Small intestine (tissue), 7 donors: ENCODE measurements around the gene STXBP5L. TPM values are rescaled to one million over a fixed set of nuclear protein-coding genes. Genes with fewer than 3 reads are reported as not detected.
"Not testable (repeated sequence)": the region's sequence is repeated elsewhere in the genome, so short reads cannot be mapped to it uniquely, and the experiment has no call there.

Source experiments
- DNase-seq, 2 donors: peaks; one replicate each; pipeline versions ENCODE4 v3.0.0 to v3.0.0-alpha.2; 2013
- FAIRE-seq: peaks from 2 replicates; lab custom pipeline; 2012; peaks lifted over from hg19 to GRCh38; lab: Jason Lieb, UNC
- H3K27ac ChIP-seq, 3 donors: one replicate each; pipeline ENCODE4 v1.5.1; 2013; ENCODE audit warnings: low read length in 2 of 3, mild to moderate bottlenecking in 2 of 3, control low read depth in 1 of 3, inconsistent platforms in 1 of 3, low read depth in 1 of 3, moderate library complexity in 1 of 3
- H3K27me3 ChIP-seq, 3 donors: one replicate each; pipeline ENCODE4 v1.6.1; 2013; ENCODE audit warnings: low read length in 3 of 3, inconsistent platforms in 1 of 3; ENCODE audit not compliant: control insufficient read depth in 3 of 3, insufficient read depth in 3 of 3
- H3K36me3 ChIP-seq, 3 donors: one replicate each; pipeline ENCODE4 v1.6.1; 2013; ENCODE audit warnings: low read length in 3 of 3, inconsistent platforms in 1 of 3, low read depth in 1 of 3, mild to moderate bottlenecking in 1 of 3, moderate library complexity in 1 of 3; ENCODE audit not compliant: control insufficient read depth in 3 of 3, insufficient read depth in 2 of 3
- H3K4me1 ChIP-seq, 3 donors: one replicate each; pipeline ENCODE4 v1.6.1; 2013; ENCODE audit warnings: low read length in 2 of 3, inconsistent platforms in 1 of 3, low read depth in 1 of 3, mild to moderate bottlenecking in 1 of 3, moderate library complexity in 1 of 3; ENCODE audit not compliant: control insufficient read depth in 3 of 3, insufficient read depth in 2 of 3
- H3K4me3 ChIP-seq, 3 donors: one replicate each; pipeline ENCODE4 v1.5.1; 2013; ENCODE audit warnings: low read length in 3 of 3, control low read depth in 1 of 3, inconsistent platforms in 1 of 3, low read depth in 1 of 3, mild to moderate bottlenecking in 1 of 3, moderate library complexity in 1 of 3
- H3K9me3 ChIP-seq, 2 donors: one replicate each; pipeline ENCODE4 v1.6.1; 2013; ENCODE audit warnings: low read depth in 1 of 2, low read length in 1 of 2; ENCODE audit not compliant: control insufficient read depth in 2 of 2, insufficient read depth in 1 of 2
- WGBS, 3 donors: extraction: QIAGEN DNeasy Blood & Tissue Kit; methylation state at CpG; one replicate each; pipeline ENCODE4 v1.1.7; 2013; 5-methylcytosine and 5-hydroxymethylcytosine counted together
- polyA plus RNA-seq, 4 donors: library from polyadenylated mRNA; stranded (reverse) in 3 of 4; unstranded in 1 of 4; fragments of 200-250 nt in 3 of 4; fragments of 120-200 nt in 1 of 4; gene quantifications; one replicate each; pipeline versions ENCODE4 v1.2.1 to v1.2.3, GENCODE V29; 2013
- donor health status: healthy with polysubstance abuse.
- donor health status: control.
- donor health status: control.
- donor health status: Bipolar disorder and iron deficiency.
- donor health status: healthy.

Gene STXBP5L
- polyA plus RNA-seq, 4 donors, result 0.18 to 0.74 TPM; not detected in 2

- H3K27me3 ChIP-seq, H3K36me3 ChIP-seq, H3K4me3 ChIP-seq, H3K27ac ChIP-seq, H3K4me1 ChIP-seq, H3K9me3 ChIP-seq, FAIRE-seq, DNase-seq: not testable (repeated sequence)
- WGBS, 3 donors, result 54% methylated on average over 1 of the region's 1 CpG; no CpG with 5 or more reads in 2 of the 3 donors
These were observed 488.0 kb downstream of the STXBP5L start for GRCh38 chr3:121395967-121396366.

DNA sequence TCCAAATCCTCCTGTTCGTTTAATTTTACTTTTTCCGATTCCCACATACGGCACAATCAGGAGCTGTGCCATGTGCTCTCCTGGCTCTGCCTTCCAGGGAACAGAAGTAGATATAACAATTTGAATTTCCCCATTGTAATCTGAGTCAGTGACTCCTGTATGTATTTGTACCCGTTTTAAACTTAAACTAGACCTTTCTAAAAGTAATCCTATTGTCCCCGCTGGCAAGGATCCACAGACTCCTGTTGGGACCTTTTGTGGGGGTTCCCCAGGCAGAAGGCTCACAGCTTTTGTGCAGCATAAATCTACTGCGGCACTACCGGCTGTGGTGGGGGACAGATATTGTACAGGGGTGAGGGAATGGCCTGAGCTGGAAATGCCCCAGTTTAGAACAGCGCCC is 490.0 kb downstream of the STXBP5L start:
- H3K9me3 ChIP-seq, H3K36me3 ChIP-seq, H3K4me3 ChIP-seq, FAIRE-seq, H3K27ac ChIP-seq, H3K4me1 ChIP-seq, H3K27me3 ChIP-seq, DNase-seq: not testable (repeated sequence)
- 87 to 90% (median 88%) methylated on average over 8 of the region's 8 CpGs for WGBS, 3 donors

- FAIRE-seq (no peak), DNase-seq (no peak)
- Histone ChIP-seq H3K4me1 (no peaks in the 10 kb centered on the region), H3K27ac (no peak overlapping the region), H3K27me3 (no peaks in the 10 kb centered on the region), H3K9me3 (no peaks in the 10 kb centered on the region), H3K36me3 (no peaks in the 10 kb centered on the region), H3K4me3 (no peak overlapping the region)
These were observed 491.8 kb downstream of the STXBP5L start for GRCh38 chr3:121399820-121400219.

DNA sequence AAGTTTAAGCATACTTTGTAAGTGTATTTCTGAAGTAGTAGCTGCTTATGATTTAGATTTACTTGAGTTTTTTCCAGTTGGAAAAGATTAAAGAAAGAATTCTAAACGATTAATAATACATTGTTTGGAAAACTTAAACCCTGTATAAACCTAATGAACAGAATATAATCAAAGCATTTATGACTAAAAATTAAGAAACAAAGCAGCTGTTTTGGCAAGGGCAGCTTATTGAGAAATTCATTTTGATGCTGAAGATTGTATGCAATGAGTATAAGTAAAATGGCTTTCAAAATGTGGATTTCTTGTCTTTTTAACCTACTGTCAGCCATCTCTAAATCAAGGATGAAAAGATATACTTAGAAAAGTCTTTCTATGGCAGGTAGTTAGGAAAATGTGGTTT is 497.6 kb downstream of the STXBP5L start:
- H3K36me3 ChIP-seq, result no peaks in the 10 kb centered on the region
- H3K9me3 ChIP-seq, result no peaks in the 10 kb centered on the region
- H3K27me3 ChIP-seq, result no peaks in the 10 kb centered on the region
- no peaks in the 10 kb centered on the region for H3K4me1 ChIP-seq
- H3K4me3 ChIP-seq, result no peak overlapping the region
- H3K27ac ChIP-seq, result no peak overlapping the region
- FAIRE-seq, result no peak
- 61 to 88% (median 83%) methylated on average over 1 of the region's 1 CpG for WGBS, 3 donors
- no peak for DNase-seq

DNA sequence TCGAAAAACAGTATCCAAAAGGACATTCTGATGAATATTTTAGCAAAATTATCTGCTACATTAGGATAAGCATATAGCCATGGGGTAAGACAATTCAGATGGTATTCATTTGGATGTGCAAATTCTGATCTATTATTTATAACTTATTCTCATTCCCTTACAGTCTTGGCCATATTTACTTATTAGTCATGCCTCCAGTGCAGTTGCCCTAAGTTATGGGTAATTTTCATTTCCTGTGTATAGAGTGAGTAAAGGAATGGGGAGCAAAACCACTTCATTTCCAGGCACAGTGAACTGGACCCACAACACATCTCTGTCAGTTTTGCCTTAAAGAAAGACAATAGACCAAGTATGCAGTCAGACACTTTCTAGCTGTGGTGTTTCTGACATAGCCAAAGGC is 503.5 kb downstream of the STXBP5L start:
- no peaks in the 10 kb centered on the region for H3K27me3 ChIP-seq
- 83 to 86% (median 84%) methylated on average over 1 of the region's 1 CpG for WGBS, 3 donors
- no peak for FAIRE-seq
- H3K4me3 ChIP-seq, result no peak overlapping the region
- DNase-seq, result no peak
- H3K36me3 ChIP-seq, result no peaks in the 10 kb centered on the region
- no peaks in the 10 kb centered on the region for H3K4me1 ChIP-seq
- H3K9me3 ChIP-seq, result no peaks in the 10 kb centered on the region
- no peak overlapping the region for H3K27ac ChIP-seq

DNA sequence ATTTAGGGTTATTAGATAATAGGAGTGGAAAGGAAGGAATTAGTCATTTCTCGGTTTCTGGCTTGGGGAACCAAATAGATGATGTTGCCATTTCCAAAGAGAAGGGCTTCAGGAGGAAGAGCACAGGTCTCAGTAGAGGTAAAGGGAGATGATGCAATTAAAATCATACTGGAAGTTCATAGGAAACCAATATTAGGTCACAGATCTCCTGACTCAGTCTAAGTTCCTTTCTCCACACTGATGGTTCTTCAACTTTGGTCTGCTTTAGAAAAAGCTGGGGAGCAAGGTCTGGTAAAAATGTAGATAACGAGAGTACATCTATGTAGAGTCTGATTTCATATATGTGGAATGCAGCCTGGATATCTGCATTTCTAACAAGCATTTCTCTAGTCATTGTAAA is 506.9 kb downstream of the STXBP5L start:
- DNase-seq, result no peak

DNA sequence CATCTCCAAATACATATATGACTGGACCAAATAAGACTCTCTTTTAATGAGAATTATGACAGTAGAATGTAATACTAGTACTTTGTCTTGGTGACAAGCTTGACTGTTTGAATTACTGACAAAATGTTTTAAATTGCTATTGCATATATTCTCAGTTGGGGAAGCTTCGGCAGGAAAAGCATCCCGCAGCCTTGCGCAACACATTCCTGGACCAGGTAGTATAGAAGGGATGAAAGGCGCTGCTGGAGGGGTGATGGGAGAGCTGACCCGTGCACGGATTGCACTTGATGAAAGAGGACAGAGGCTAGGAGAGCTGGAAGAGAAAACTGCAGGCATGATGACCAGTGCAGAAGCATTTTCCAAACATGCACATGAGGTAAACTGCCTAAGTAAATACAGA is 510.2 kb downstream of the STXBP5L start:
- no peaks in the 10 kb centered on the region for H3K27me3 ChIP-seq
- no peaks in the 10 kb centered on the region for H3K36me3 ChIP-seq
- no peaks in the 10 kb centered on the region for H3K9me3 ChIP-seq
- FAIRE-seq (no peak), DNase-seq (no peak)
- H3K4me3 ChIP-seq, result no peak overlapping the region
- WGBS, 3 donors, result 92 to 94% (median 93%) methylated on average over 6 of the region's 6 CpGs
- H3K4me1 ChIP-seq, result no peaks in the 10 kb centered on the region
- H3K27ac ChIP-seq, result no peak overlapping the region

More for the DNA sequence above, 506.9 kb downstream of the STXBP5L start:
- Histone ChIP-seq H3K27me3 (no peaks in the 10 kb centered on the region), H3K9me3 (no peaks in the 10 kb centered on the region), H3K4me3 (no peak overlapping the region), H3K4me1 (no peaks in the 10 kb centered on the region), H3K27ac (no peak overlapping the region), H3K36me3 (no peaks in the 10 kb centered on the region)
- no peak for FAIRE-seq
- WGBS, 3 donors, result 73 to 81% (median 77%) methylated on average over 2 of the region's 2 CpGs

DNA sequence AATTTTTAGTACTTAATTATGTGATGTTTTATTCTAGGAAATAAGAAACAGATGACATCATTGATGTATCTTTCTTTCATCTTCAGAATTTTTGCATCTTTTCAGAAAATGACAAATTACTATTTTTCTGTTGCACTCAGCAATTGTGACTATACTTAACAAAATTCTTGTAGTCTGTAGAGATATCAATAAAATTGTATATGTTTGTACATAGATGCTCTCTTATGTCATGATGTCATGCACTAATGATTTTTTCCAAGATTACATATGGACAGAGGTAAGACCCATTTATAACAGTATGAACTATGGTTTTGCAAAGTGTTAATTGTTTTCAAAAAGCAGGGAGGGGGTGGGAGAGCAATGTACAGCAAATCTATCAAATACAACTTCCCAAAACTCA is 516.5 kb downstream of the STXBP5L start:
- Histone ChIP-seq H3K4me1 (no peaks in the 10 kb centered on the region), H3K4me3 (no peak overlapping the region), H3K36me3 (no peaks in the 10 kb centered on the region), H3K9me3 (no peaks in the 10 kb centered on the region), H3K27ac (no peak overlapping the region), H3K27me3 (no peaks in the 10 kb centered on the region)
- DNase-seq, result no peak
- FAIRE-seq, result no peak

DNA sequence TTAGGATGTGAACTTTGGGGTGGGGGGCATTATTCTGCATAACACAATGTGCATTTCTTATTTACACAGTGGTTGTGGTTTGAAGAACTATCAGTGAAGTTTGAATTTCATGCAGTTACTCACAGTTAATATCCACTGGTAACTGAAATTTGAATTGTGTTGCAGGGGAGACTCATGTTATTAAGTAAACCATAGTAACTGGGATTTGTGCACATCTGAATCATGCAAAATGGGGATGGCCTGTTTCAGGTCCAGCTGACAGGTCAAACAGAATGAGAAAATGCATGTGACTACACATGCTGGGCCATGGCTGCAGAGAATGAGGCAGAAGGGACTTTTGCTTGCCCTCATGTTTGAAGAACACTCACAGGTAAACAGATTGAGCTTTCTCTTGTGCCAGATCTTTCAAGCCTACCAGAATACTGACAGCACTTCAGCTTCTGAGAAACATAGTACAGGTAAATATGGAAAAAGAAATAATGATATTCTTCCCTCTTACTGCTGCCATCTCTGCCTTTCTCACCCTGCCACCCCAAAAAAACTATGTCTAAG is 522.7 kb downstream of the STXBP5L start:
- Histone ChIP-seq H3K27me3 (no peaks in the 10 kb centered on the region), H3K4me3 (no peak overlapping the region), H3K4me1 (peaks cover 0 to 2% (median 0%) of the 10 kb centered on the region in 3 donors), H3K27ac (no peak overlapping the region), H3K36me3 (no peaks in the 10 kb centered on the region), H3K9me3 (no peaks in the 10 kb centered on the region)
- FAIRE-seq (no peak), DNase-seq (no peak)
